ENCODE results near the gene ABCB11.
"Not testable (repeated sequence)": the region's sequence is repeated elsewhere in the genome, so short reads cannot be mapped to it uniquely, and the experiment has no call there.

The ABCB11 gene

DNA sequence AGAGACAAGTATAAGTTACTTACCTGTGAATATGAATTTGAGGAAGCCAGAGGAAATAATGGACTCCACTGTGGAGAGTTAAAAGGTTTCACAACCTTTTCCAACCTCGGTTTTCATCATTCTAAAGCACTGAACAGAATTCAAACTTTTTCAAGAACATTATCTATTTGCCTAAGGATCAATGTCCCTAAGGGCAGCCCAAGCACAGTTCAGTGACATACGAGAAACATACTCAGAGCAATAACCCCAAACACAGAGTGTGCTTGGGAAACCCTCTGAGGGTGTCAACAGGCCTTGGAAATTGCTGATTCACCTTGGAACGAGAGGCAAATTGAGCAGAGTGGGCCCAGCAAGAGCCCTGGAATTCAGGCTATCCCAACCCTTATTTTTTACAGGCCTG lies at the start of gene ABCB11:
TSS of gene ABCB11 (minus strand) at position 123 of the 400 bp plus-strand sequence. CDS start 13,199 bp downstream, outside the sequence.
- DNase-seq = no peak

DNA sequence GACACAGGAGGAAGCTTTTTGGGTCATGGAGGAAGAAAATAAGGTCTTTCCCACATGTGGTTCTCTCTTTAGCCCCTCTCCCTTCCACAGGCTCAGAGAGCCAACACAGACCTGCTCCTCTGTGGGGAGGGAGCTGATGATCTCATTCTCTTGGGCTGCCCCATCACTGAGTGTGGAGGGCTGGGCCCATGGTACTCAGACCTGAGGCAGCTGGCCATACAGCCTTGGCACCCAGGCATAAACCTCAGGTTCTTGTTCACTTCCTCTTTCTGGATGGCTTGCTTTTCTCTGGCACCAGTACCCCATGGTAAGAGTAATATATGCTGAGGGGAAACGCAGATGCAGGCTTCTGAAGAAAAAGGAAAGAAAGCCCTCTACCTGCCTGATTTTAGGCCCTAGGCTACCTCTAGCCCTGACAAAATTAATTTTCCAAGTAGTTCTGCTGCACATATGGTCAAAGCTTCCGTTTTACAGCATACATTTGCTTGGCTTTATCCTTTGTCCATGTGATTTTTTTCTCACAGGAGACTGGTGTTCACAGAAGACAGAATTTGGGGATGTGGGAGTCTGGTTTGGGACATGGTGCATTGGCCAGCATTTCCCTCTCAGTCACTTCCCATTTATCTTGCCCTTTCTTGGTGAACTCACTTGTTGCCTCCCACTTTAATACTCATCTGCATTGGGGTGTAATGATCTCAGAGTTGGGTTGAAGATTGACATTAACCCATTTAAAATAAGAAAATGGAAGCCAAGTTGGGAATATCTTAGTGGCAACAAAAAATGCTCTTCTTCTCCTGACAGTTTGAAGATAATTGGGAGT lies 49.3 kb upstream of the ABCB11 start:
- no peak for DNase-seq

DNA sequence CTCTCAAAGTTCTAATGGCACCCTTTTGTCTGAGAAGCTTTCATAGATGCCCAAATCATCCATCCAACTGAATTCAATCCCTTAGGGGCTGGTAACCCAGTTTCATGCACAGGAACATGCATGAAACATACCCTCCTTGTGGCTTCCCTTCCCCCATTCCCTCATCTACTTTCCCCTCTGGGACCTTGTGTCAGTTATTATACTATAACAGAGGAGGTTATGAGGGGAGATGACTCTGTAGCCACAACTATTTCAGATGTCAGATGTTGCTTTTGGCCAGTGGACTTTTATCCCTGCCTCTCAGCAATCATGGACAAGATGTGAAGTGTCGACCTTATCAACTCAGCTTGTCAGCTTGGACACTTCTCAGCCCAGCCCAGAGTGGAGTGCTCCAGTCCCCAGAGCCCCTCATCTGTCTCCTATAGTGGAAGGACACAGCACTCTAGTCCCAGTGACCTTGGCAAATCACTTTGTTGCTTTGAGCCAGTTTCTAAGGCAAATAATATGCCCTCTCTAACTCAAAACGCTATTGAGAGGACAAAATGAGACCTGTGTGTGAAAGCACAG lies 46.6 kb upstream of the ABCB11 start:
- no peak for DNase-seq

DNA sequence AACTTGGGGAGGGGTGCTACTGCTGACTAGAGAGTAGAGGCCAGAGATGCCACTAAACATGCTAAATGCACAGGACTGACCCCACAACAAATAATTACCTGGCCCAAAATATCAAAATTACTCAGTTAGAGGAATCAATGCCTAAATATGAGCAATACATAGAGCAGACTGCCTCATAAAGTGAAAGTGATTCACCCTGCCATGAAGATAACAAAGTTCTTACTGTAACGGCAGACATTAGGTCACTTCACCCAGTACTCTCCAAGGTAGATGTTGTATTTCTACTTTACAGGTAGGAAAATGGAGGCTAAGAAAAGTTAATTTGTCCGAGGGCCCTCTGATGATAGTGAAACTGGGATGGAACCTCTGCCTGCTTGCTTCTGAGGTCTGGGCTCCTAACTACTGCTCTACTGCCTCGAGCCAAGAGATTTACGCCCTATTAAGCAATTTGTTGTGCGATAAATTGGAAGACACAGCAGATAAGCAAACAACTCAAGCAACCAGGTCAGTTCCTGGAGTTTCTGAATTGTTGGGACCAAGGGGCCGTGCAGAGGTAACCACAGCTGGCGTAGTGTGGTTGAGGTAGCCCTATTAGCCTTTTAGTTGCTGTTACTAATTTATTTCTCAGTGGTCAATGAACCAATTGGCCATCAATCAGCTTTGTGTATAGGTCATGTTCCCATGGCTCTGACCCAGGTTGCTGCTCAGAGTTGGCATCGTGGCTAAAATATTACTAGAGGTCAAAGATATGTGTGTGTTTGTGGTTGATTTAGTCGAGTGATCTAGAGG lies 43.0 kb upstream of the ABCB11 start:
- no peak for DNase-seq

DNA sequence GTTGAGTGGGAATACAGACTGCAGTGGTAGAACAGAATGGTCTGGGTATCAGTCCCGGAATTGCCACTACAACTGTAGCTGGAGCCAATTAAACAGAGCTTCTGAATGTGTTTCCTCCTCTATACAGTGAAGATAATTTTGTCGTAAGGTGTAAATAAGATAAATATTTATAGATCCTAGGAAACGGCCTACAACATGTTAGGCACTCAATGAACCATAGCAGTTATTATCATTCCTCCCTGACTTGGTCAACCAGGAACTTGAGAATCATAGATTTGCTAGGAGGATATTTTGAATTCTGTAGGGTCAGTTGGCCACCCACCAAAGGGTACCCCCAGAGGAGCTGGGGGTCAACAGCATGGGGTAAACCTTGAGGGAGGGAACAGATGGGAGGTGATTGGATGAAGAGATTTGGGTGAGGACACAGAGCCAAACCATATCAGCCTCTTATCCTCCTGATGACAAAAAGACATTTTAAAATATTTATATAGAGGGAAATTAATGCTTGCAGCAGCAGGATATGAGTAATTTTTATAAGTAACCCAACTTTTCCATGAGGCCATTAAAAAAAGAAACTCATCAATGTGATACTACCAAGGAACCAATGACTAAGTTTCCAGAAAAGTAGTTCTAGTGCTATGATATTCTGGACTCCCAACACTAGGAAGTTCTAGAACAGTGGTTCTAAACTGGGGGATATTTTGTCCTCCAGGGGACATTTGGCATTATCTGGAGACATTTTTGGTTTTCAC lies 42.3 kb upstream of the ABCB11 start:
- DNase-seq = no peak

DNA sequence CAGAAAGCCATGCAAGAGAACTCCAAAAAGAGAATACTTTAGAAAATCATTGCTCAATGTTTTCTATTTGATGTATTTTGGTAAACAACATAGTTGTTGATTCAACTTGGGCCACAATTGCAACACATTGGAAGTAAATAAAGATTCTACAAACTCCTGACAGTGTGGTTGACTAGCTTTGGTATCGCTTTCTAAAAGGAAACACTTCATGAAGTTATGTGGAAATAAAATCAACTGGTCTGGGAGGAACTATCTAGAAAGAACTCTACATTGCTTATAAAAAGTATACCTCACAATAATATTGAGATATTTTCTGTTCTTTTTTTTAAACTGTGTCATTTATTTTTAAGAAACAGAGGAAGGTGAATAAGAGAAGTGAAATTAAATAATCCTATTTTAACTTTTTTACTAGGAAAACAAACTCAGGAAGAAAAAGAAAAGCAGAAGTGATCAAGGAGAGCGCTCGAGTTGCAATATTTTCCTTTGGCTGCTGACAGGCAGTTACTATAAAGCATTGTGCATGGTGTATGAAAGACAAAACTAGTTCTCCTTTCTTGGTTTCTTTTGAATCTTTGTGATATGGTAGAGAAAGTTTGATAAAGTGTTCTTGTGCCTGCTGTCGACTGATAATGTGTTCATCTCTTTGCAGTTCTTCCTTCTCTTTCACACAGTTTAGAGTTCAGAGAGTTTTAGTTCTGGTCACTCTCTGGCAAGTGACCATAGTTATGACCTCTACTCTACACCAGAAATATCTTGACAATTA lies 41.2 kb upstream of the ABCB11 start:
- DNase-seq = no peak

DNA sequence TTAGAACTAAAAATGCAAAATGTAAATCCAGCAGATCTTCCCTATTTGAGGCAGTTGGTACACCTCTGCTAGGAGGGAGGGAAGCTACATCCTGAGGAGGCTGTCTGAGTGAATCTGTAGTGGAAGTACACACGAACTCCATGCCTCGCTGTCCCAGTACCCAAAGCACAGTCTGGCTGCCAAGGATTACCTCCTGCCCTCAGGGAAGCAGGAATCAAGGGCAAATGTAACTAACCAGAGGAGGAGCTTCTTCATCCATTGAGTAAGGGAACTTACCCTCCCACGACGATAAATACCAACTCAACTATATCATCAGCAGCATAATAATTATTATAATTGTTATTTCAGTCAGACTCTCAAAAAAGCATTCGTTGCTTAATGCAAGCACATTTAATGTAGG lies 40.3 kb upstream of the ABCB11 start:
- no peak for DNase-seq

DNA sequence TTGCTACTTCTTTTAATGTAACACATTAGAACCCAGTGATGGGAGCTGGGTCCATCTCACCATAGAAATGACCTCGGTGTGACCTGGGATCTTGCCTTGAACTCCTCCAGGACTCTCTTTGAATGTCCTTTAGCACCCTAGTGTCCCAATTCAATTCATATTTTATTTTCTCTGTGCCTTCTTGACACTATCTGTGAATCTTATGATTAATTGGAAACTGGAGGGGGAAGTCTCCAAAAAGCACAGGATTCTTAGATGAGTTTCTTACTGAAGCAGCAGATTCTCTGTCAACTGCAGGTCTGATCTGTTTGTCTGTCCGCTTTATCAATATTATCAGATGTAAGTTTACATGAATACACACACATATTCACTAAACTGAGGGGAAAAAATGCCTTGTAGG lies 38.7 kb upstream of the ABCB11 start:
- no peak for DNase-seq

DNA sequence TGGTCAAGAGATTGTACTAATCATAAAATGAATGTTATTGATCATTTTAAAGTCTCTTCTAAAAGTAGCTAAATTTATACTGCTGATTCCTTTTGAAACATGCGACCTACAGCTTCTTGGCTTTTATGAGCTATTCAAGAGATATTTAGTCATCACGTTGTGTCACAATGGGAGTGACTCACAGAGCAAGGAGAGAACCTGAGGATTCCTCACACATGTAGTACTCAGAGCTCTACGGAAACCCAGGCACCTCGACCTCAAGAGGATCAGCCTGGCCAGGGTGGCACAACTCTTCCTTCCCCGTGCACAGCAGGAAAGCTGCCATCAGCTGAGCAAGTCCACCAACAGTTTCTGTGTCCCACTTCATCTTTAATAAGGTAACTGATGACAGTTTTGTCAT lies 38.2 kb upstream of the ABCB11 start, which contains the start of gene DHRS9:
TSS of gene DHRS9 (plus strand) at position 223 of the 400 bp plus-strand sequence. CDS start 12,019 bp downstream, outside the sequence.
- no peak for DNase-seq

DNA sequence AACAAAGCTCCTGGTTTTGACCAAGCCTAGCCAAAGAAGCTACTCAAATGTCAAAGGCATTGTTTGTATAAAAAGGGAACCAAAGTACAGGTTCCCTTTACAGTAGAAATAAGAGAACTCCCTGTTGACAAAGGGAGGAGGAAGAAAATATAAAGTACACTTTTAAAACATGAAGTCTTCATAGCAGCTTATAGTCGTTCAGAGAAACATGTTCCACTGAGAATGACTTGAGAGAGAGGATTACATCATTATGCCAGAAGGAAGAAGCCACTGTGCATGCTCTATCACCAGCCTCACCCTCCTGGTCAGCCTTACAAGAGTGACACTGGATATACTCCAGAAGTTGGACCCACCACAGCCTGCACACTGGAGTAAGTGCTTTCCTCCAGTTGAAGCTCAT lies 35.8 kb upstream of the ABCB11 start:
- DNase-seq = no peak

DNA sequence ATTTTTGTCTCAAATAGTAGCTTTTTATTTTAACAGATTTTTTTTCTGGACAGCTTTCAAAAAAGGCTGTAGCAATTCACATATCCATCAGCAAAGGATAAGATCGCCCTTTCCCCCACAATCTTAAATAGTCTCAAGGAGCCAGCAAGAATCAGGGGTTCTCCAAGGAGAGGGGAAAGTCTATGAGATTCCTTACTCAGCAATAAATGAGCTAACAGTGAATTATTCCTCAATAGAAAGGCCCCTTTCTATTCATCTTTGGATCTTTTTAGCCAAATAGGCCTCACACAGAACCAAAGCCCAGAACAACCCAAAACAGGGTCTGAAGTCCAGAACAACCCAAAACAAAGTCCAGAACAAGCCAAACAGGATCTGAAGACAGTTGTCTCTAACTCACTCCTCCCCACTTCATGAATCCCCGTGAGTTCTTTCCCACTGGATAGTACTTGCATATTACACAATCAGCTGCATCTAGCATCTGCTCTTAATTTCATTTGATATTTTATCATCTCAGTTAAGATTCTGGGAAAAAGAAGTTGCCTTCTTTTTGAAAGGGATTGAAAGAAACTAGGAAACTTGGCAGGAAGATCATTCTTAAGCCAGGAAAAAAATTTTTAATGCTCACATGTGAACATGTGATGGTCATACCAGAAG lies 34.9 kb upstream of the ABCB11 start:
- DNase-seq = no peak

DNA sequence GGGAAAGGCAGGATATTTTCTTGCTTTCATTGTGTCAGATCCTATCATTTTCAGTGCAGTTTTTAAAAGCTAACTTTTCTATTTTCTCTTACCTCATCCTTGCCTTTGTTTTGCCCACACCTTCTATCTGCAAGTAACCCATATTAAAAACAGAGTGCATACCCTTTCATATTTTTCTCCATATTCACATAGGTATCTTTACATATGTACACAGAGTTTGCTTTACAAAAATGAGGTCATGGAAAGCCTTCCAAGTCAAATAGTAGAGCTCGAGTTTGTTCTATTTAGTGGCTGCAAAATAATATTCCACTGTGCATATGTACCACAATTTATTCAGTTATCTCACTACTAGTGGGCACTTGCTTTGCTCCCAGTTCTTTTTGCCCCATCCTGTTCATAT lies 34.3 kb upstream of the ABCB11 start:
- no peak for DNase-seq

DNA sequence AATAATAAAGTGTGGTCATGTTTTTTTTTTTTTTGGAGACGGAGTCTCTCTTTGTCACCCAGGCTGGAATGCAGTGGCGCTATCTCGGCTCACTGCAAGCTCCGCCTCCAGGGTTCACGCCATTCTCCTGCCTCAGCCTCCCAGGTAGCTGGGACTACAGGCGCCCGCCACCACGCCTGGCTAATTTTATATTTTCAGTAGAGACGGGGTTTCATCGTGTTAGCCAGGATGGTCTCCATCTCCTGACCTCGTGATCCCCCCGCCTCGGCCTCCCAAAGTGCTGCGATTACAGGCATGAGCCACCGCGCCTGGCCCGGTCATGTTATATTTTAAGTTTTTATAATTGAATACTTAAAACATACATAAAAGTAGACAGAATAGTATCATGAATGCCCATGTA lies 33.1 kb upstream of the ABCB11 start:
- DNase-seq = not testable (repeated sequence)

DNA sequence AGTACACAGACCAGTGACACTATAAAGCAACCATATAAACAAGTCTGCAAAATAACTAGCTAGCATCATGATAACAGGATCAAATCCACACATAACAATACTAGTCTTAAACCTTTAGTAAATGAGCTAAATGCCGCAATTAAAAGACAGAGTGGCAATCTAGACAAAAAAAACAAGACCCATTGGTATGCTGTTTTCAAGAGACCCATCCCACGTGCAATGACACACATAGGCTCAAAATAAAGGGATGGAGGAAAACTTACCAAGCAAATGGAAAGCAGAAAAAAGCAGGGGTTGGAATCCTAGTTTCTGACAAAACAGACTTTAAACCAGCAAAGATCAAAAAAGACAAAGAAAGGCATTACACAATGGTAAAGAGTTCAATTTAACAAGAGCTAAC lies 23.5 kb upstream of the ABCB11 start:
- DNase-seq = not testable (repeated sequence)

DNA sequence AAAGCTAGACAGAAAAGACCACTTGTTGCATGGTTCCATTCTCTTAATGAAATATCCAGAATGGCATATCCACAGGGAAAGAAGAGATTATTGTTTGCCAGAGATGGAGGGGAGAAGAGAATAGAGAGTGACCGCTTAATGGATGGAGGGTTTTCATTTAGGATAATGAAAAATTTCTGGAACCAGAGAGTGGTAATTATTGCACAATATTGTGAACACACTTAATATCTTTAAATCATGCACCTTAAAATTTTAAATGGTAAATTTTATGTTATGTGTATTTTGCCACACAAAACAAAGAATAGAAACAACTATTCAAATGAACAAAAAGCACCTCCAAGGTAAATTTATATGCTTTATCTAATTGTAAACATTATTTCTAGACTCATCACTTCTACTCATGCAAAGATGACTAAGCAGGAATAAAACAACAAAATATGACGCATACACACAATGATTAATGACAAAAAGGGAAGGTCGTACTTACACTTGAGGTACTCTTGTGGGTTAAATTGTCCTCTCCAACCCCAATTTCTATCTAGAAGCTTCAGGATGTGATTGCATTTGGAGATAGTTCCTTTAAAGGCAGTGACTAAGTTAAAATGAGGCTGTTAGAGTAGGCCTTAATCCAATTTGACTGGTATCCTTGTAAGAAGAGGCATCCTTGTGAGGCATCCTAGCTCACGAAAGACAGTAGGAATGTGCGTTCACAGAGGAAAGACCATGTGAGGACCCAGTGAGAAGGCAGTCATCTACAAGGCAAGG lies 19.5 kb upstream of the ABCB11 start:
- no peak for DNase-seq

DNA sequence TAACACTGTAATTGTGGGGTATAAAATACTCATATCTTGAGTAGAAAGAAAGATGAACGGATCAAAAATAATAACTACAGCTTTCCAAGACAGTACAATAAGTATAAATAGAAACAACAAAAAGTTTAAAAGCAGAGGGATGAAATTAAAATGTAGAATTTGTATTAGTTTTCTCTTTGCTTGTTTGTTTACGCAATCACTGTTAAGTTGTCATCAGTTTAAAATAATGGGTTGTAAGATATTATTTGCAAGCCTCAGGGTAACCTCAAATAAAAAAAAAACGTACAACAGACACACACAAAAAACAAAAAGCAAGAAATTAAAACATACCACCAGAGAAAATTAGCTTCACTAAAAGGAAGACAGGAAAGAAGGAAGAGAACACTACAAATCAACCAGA lies 18.0 kb upstream of the ABCB11 start:
- no peak for DNase-seq

DNA sequence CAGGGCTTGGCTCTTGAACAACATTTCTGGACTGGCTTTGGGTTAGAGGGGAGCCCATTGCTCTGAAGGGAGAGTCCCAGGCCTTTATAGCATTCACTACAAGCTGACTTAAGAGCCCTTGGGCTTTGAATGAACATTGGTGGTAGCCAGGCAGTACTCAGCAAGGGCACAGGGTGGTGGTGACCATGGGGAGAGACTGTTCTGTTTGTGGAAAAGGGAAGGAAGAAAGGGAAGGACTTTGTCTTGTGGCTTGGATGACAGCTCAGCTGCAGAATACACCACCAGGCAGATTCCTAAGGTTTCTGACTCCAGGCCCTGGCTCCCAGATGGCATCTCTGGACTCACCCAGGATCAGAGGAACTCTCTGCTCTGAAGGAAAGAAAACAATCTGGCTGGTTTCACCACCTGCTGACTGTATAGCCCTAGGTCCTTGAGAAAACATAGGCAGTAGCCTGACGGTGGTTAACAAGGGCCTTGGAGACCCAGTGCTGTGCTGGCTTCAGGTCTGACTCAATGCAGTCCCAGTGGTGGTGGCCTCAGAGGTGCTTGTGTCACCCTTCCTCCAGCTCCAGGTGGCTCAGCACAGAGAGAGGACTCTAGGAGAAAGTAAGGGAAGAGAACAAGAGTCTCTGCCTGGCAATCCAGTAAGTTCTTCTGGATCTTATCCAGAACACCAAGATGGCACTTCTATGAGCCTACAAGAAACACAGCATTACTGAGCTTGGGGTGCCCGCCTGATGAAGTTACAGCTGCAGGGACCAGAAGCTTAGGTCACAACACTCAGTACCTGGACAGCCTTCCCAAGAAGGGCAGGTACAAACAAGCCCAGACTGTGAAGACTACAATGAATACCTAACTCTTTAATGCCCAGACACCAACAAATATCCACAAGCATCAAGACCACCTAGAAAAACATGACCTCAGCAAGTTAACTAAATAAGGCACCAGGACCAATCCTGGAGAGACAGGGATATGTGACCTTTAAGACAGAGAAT lies 16.4 kb upstream of the ABCB11 start:
- no peak for DNase-seq

DNA sequence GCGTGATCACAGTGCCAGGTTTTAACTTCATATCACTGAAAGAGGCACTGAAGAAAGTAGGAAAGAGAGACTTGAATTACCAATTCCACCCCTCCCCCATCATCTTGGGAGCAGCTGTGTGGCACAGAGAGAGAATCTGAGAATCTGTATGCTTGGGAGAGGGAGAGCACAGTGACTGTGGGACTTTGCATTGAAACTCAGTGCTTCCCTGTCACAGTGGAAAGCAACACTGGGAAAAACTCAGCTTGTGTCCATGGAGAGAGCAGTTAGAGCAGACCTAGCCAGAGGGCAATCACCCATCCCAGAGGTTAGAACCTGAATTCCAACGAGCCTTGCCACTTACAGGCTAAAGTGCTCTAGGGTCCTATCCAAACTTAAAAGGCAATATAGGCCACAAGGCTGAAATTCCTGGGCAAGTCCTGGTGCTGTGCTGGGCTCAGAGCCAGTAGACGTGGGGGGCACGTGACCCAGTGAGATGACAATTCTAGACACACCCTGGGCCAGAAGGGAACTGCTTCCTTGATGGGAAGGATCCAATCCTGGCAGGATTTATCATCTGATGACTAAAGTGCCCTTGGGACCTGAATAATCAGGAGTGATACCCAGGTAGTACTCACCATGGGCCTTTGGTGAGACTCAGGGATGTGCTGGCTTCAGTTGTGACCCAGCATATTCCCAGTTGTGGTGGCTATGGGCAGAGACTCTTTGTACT lies 15.5 kb upstream of the ABCB11 start:
- DNase-seq = no peak

DNA sequence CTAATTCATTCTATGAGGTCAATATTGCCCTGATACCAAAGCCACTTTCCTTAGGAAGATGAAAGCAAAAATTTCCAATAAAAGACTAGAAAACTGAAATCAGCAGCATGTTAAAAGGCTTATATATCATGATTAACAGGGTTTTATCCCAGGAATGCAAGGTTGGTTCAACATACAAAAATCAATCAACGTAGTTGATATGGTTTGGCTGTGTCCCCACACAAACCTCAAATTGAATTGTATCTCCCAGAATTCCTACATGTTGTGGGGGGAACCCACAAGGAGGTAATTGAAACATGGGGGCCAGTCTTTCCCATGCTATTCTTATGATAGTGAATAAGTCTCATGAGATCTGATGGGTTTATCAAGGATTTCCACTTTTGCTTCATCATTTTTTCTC lies 11.7 kb upstream of the ABCB11 start:
- no peak for DNase-seq

Data from activated CD4-positive, alpha-beta T cell treated with anti-CD3 and anti-CD28 coated beads for 4 hours (primary cell).